GM12892 (cell line): Measurements from ENCODE around the gene BATF3.

Source experiments
- POLR2A ChIP-seq: IDR thresholded peaks from 2 replicates; pipeline ENCODE4 v1.6.1; 2011; ENCODE audit warnings: low read depth, low read length, control low read depth
- POLR2AphosphoS5 ChIP-seq: IDR thresholded peaks from 2 replicates; pipeline ENCODE4 v1.6.1; 2011; ENCODE audit warnings: low read depth, low read length, control low read depth

DNA sequence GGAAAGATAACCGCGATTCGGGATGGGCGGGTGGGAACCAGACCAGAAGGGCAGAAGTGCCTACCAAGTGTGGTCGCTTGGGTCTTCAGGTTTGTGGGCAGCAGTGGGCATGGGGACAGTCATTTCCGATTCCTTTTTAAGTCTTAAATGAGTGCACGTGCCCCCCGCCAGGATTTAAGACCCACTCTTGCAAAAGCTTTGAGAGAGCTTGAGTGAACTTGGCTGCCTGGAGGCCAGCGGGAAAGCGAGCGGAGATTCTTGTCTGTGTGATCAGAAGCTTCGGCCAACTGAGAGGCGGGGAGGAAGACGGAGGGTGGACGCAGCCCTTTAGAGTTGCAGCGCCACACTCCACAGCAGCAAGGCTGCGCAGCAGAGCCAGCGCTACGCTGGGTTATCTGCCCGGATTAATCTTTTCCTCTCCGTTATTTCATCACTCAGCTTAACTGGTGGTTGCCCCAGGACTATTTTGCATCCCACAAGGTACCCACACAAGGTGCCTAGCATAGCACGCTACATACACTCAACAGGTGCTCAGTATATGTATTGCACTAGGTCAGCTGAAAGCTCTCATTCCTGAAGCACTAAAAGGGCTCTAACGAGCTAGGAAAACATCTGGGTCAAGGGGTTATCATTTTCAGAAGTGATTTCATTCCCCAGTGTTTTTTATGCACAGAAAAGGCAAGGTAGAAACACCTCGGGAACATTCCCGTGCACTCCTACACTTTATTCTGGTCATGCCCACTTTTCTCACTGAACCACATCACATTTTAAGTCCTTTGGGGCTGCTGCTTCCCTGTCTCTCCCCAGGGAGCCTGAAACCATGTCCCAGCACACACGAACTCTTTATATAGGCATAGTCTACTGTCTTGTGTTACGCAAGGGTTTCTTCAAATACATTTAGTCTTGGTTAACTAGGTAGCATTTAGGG, 1.5 kb upstream of the BATF3 start:
- no peak for TF ChIP-seq POLR2A
- no peak for TF ChIP-seq POLR2AphosphoS5
